ENCODE results near the gene FAM47B.

FAM47B gene

DNA sequence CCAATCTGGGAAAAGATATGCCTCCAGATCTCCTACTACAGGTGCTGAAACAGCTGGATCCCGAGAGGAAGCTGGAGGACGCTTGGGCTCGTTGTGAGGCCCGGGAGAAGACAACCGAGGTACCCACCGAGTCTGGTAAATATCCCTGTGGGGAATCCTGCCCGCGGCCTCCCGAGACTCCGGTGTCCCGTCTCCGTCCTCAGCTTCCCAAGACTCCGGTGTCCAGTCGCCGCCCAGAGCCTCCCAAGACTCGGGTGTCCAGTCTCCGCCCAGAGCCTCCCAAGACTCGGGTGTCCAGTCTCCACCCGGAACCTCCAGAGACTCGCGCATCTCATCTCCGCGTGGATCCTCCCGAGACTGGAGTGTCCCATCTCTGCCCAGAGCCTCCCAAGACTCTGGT, 639 bp downstream of the FAM47B start:
- TF ChIP-seq, protein P1, sequence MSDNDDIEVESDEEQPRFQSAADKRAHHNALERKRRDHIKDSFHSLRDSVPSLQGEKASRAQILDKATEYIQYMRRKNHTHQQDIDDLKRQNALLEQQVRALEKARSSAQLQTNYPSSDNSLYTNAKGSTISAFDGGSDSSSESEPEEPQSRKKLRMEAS (IDR thresholded peaks at IDR 0.05; ENCODE audit: low read depth, low read length) = no peak
- no peak for DNase-seq (ENCODE audit: low read depth)
- H3K4me3 ChIP-seq (ENCODE audit: low read depth, low read length) = no peak overlapping the region

DNA sequence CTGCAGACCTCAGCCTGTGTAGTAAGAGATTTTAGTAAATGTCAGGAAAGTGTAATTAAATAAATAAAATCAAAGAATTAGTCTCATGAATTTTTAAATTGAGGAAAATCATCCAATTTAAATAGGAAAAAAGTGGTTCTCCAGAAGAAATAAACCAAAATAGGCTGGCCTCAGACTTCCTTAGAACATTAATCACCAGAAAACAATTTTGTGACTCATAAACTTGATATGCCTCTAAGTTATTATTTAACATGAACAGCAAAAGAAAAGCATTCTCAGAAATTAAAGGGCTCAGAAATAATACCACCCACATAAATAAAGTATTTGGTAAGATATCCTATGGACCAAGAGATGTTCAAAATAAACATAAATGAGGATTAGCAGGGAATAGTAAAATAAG, 14.3 kb downstream of the FAM47B start:
- no peak for DNase-seq (ENCODE audit: low read depth)

DNA sequence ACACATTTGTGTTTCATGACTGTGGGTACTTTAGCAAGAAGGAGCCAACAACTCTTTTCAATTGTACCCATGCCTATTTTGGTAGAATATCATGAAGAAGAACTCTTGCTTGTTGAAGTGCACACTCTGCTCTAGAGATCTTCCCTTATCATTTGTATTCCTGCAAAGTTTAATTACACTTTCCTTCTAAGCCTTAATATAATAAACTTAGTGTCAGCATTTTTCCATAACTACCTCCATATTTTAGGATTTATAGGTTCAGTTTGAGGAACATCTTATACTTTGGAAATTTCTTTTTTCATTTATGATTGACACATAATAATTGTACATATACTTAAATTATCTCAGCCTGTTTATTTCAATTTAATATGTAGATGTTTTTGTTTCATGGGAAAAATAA, 19.1 kb downstream of the FAM47B start:
- no peak overlapping the region for H3K4me3 ChIP-seq (ENCODE audit: low read depth, low read length)
- DNase-seq (ENCODE audit: low read depth) = no peak
- TF ChIP-seq POLR2A (IDR thresholded peaks at IDR 0.05; ENCODE audit: extremely low read depth, insufficient read length) (no peak), MYC (IDR thresholded peaks at IDR 0.05; ENCODE audit: low read depth, low read length) (no peak)
- TF ChIP-seq, protein P1 (IDR thresholded peaks at IDR 0.05; ENCODE audit: low read depth, low read length) = no peak
- TF ChIP-seq, protein P2, sequence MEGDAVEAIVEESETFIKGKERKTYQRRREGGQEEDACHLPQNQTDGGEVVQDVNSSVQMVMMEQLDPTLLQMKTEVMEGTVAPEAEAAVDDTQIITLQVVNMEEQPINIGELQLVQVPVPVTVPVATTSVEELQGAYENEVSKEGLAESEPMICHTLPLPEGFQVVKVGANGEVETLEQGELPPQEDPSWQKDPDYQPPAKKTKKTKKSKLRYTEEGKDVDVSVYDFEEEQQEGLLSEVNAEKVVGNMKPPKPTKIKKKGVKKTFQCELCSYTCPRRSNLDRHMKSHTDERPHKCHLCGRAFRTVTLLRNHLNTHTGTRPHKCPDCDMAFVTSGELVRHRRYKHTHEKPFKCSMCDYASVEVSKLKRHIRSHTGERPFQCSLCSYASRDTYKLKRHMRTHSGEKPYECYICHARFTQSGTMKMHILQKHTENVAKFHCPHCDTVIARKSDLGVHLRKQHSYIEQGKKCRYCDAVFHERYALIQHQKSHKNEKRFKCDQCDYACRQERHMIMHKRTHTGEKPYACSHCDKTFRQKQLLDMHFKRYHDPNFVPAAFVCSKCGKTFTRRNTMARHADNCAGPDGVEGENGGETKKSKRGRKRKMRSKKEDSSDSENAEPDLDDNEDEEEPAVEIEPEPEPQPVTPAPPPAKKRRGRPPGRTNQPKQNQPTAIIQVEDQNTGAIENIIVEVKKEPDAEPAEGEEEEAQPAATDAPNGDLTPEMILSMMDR (IDR thresholded peaks at IDR 0.05; ENCODE audit: low read depth, low read length) = no peak

More for the DNA sequence above, 14.3 kb downstream of the FAM47B start:
- H3K4me3 ChIP-seq (ENCODE audit: low read depth, low read length) = no peak overlapping the region
- TF ChIP-seq POLR2A (IDR thresholded peaks at IDR 0.05; ENCODE audit: extremely low read depth, insufficient read length) = no peak
- TF ChIP-seq MYC (IDR thresholded peaks at IDR 0.05; ENCODE audit: low read depth, low read length) = no peak
- TF ChIP-seq, protein P1 (IDR thresholded peaks at IDR 0.05; ENCODE audit: low read depth, low read length) = no peak
- TF ChIP-seq, protein P2 (IDR thresholded peaks at IDR 0.05; ENCODE audit: low read depth, low read length) = no peak

DNA sequence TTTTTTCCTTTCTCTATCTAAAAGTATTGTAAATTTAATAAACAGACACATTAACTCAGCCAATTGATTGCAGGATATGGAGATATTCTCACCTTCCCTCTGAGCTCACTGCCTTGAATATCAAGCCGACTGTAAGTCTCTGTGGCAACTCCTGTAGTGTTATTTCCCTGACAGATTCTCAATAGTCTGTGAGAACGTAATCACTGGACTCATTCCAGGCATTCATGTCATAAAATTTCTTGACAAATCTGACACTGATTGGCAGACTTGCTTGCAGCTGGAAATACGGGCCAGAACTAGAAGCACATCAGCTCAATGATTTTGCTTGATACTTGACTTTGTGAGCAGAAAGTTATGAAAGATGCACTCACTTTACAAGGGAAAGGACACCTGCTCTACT, 29.6 kb downstream of the FAM47B start:
- TF ChIP-seq MYC (IDR thresholded peaks at IDR 0.05; ENCODE audit: low read depth, low read length) = no peak
- TF ChIP-seq, protein P1 (IDR thresholded peaks at IDR 0.05; ENCODE audit: low read depth, low read length) = no peak
- no peak for TF ChIP-seq POLR2A (IDR thresholded peaks at IDR 0.05; ENCODE audit: extremely low read depth, insufficient read length)
- TF ChIP-seq, protein P2 (IDR thresholded peaks at IDR 0.05; ENCODE audit: low read depth, low read length) = no peak
- DNase-seq (ENCODE audit: low read depth) = no peak
- H3K4me3 ChIP-seq (ENCODE audit: low read depth, low read length) = no peak overlapping the region

DNA sequence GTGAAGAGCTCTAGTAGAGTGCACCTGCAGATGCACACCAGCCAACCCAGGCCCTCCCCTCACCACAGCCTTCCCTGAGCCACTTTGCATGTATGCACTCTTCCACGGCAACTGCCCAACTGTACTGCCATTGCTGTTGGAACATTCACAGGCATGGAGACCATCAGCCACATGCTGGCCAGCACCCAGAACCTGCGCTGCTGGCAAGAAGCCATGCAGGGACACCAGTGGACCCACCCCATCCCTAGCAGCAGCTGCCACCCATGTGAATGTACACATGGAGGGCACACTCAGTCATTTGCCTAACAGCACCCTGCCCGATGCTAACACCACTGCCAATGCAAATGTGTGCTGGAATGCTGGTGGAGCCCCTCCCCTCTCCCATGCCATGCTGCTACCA, 35.6 kb downstream of the FAM47B start:
- no peak for DNase-seq (ENCODE audit: low read depth)

DNA sequence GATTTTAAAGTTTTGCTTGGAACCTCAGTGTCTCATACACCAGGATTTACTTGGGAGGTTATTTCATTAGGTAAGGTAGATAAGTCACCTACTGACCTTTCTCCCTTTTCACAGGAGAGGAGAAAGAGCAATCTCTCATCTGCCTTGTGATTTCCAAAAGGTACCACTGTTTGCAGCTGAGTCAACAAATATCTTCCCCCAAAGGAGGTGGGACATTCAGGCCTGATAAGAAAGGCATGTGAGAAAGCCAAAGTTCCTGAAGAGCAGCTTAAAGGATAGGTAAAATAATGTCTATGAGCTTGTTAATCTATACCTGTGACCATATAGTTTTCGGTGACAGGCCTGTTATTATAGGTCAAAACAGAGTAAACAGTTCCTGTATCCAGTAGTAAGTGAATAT, 45.0 kb downstream of the FAM47B start:
- TF ChIP-seq, protein P1 (IDR thresholded peaks at IDR 0.05; ENCODE audit: low read depth, low read length) = no peak
- no peak for DNase-seq (ENCODE audit: low read depth)
- no peak overlapping the region for H3K4me3 ChIP-seq (ENCODE audit: low read depth, low read length)

More for the DNA sequence above, 35.6 kb downstream of the FAM47B start:
- no peak overlapping the region for H3K4me3 ChIP-seq (ENCODE audit: low read depth, low read length)
- no peak for TF ChIP-seq POLR2A (IDR thresholded peaks at IDR 0.05; ENCODE audit: extremely low read depth, insufficient read length)
- TF ChIP-seq MYC (IDR thresholded peaks at IDR 0.05; ENCODE audit: low read depth, low read length) = no peak
- TF ChIP-seq, protein P2 (IDR thresholded peaks at IDR 0.05; ENCODE audit: low read depth, low read length) = no peak
- TF ChIP-seq, protein P1 (IDR thresholded peaks at IDR 0.05; ENCODE audit: low read depth, low read length) = no peak

Data from NB4 (cell line).